ENCODE measurements around the gene IQSEC1. TPM values are rescaled to one million over a fixed set of nuclear protein-coding genes. Genes with fewer than 3 reads are reported as not detected.

Gene IQSEC1
- total RNA-seq, 1 experiment from 2014 or later: 28.1 TPM

DNA sequence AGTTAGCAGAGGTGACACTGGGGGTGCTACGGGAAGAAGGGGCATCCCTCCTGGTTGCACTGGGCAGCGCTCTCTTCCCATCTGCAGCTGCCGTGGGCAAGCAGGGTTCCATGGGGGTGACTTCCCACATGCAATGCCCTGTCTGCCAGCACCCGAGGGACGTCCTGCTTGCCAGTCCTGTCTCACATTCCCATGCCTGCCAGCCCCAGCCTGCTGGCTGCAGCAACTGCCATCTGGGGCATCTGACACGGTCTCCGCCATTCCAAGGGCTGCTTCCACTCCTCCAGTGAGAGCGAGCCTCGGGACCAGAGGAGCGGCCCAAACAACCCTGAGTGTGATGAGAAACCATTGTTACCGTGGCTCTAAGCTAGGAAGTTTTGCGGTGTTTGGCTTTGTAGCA is 186.5 kb downstream of the IQSEC1 start:
- BruUV-seq (replicated peaks): no TSS peak
- DNase-seq (ENCODE audit: low read depth, low spot score) (no peak), ATAC-seq (no peak)
- intact Hi-C loops (cut with micrococcal nuclease): no loop called here
- Histone ChIP-seq H3K4me3 (replicated peaks in 1 of 2; ENCODE audit: low read depth in 1 of 2, low read length in 2 of 2) (no peak overlapping the region), H3K4me1 (ENCODE audit: control insufficient read depth in 1 of 2, insufficient read depth in 2 of 2, low read length in 2 of 2) (peaks cover 0 to 3% of the 10 kb centered on the region in 2 experiments; a peak in 2 of 4 replicates), H3K9me2 (ENCODE audit: insufficient read depth) (no peaks in the 10 kb centered on the region), H2AFZ (ENCODE audit: low read depth, low read length, poor library complexity, severe bottlenecking) (no peak overlapping the region), H3K4me2 (ENCODE audit: low read length) (no peak overlapping the region), H3K36me3 (ENCODE audit: control insufficient read depth in 1 of 2, insufficient read depth in 2 of 2, low read length in 2 of 2) (no peaks in the 10 kb centered on the region), H3K9me3 (ENCODE audit: control insufficient read depth in 1 of 2, insufficient read depth in 1 of 2, low read depth in 1 of 2, low read length in 2 of 2) (no peaks in the 10 kb centered on the region), H3K79me2 (ENCODE audit: insufficient read depth, low read length) (no peaks in the 10 kb centered on the region), H3K27ac (ENCODE audit: low read depth, low read length) (no peak overlapping the region), H3K27me3 (ENCODE audit: insufficient read depth, low read length) (peaks cover 21% of the 10 kb centered on the region), H3K9ac (ENCODE audit: low read length) (no peak overlapping the region), H4K20me1 (ENCODE audit: insufficient read depth) (no peaks in the 10 kb centered on the region)
- ChIA-PET CTCF (interaction anchor here (2.4 kb wide), 1 partner anchor 19 kb away, joined by 8 read pairs; no protein-coding TSS in a partner anchor), RAD21 (ENCODE audit: low non-redundant PET in 1 of 2, low total read pairs in 2 of 2, uncharacterized antibody in 2 of 2, unreplicated experiment in 2 of 2) (no interaction called here), POLR2A (no interaction called here)
- TF ChIP-seq CBX3 (IDR thresholded peaks at IDR 0.05; ENCODE audit: low read depth) (no peak), YY1 (IDR thresholded peaks at IDR 0.05; ENCODE audit: extremely low read depth, insufficient replicate concordance, low read depth, low read length) (no peak), ELF1 (IDR thresholded peaks at IDR 0.05; ENCODE audit: borderline replicate concordance, low read depth) (no peak), EZH2 (IDR thresholded peaks at IDR 0.05) (no peak), TCF7L2 (IDR thresholded peaks at IDR 0.05; ENCODE audit: borderline replicate concordance, extremely low read depth, insufficient read depth, insufficient read length) (no peak), ZNF274 (IDR thresholded peaks at IDR 0.05; ENCODE audit: low read depth, low read length) (no peak), SP1 (IDR thresholded peaks at IDR 0.05; ENCODE audit: low read depth) (no peak)
- TF ChIP-seq, protein P1, sequence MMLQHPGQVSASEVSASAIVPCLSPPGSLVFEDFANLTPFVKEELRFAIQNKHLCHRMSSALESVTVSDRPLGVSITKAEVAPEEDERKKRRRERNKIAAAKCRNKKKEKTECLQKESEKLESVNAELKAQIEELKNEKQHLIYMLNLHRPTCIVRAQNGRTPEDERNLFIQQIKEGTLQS (IDR thresholded peaks at IDR 0.05): no peak
- TF ChIP-seq, protein P2, sequence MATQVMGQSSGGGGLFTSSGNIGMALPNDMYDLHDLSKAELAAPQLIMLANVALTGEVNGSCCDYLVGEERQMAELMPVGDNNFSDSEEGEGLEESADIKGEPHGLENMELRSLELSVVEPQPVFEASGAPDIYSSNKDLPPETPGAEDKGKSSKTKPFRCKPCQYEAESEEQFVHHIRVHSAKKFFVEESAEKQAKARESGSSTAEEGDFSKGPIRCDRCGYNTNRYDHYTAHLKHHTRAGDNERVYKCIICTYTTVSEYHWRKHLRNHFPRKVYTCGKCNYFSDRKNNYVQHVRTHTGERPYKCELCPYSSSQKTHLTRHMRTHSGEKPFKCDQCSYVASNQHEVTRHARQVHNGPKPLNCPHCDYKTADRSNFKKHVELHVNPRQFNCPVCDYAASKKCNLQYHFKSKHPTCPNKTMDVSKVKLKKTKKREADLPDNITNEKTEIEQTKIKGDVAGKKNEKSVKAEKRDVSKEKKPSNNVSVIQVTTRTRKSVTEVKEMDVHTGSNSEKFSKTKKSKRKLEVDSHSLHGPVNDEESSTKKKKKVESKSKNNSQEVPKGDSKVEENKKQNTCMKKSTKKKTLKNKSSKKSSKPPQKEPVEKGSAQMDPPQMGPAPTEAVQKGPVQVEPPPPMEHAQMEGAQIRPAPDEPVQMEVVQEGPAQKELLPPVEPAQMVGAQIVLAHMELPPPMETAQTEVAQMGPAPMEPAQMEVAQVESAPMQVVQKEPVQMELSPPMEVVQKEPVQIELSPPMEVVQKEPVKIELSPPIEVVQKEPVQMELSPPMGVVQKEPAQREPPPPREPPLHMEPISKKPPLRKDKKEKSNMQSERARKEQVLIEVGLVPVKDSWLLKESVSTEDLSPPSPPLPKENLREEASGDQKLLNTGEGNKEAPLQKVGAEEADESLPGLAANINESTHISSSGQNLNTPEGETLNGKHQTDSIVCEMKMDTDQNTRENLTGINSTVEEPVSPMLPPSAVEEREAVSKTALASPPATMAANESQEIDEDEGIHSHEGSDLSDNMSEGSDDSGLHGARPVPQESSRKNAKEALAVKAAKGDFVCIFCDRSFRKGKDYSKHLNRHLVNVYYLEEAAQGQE (IDR thresholded peaks at IDR 0.05; ENCODE audit: low read depth): no peak
